HUES6 (cell line): ENCODE measurements around the gene LIX1.
A peak's percentile ranks its signal among the peaks of the same experiment; 100 is the strongest.
"Not testable (repeated sequence)": the region's sequence is repeated elsewhere in the genome, so short reads cannot be mapped to it uniquely, and the experiment has no call there.

Experiments used
- H3K27ac ChIP-seq: 2 replicates; pipeline ENCODE4 v1.7.0; 2013; ENCODE audit warnings: low read depth, mild to moderate bottlenecking, low read length, inconsistent platforms
- H3K27me3 ChIP-seq: 2 replicates; pipeline ENCODE4 v1.6.1; 2013; ENCODE audit warnings: low read length; ENCODE audit not compliant: control insufficient read depth, insufficient read depth
- H3K36me3 ChIP-seq: 2 replicates; pipeline ENCODE4 v1.6.1; 2013; ENCODE audit warnings: low read length; ENCODE audit not compliant: control insufficient read depth, insufficient read depth
- H3K4me1 ChIP-seq: 2 replicates; pipeline ENCODE4 v1.6.1; 2013; ENCODE audit warnings: low read length; ENCODE audit not compliant: control insufficient read depth, insufficient read depth
- H3K4me3 ChIP-seq: 2 replicates; pipeline ENCODE4 v1.5.1; 2013; ENCODE audit warnings: low read depth, low read length
- H3K9ac ChIP-seq: one replicate; pipeline ENCODE4 v1.6.1; 2013; ENCODE audit warnings: mild to moderate bottlenecking, low read length
- H3K9me3 ChIP-seq: 2 replicates; pipeline ENCODE4 v1.6.1; 2013; ENCODE audit warnings: low read depth, low read length; ENCODE audit not compliant: control insufficient read depth, insufficient read depth

LIX1 gene

GRCh38 chr5:97142521-97143254 is at the start of gene LIX1:
Gene LIX1, minus strand, starts transcription at chr5:97142611. Its CDS starts 35 bp downstream, at chr5:97142576.
- Histone ChIP-seq H3K27ac (no peak within 1 kb of the TSS), H3K36me3 (no peaks in the 10 kb centered on the region), H3K9me3 (no peaks in the 10 kb centered on the region), H3K9ac (peak within 1 kb of the TSS; percentile 15), H3K4me3 (peak within 1 kb of the TSS; percentile 29; the same call in 1 of the 2 replicates), H3K27me3 (no peaks in the 10 kb centered on the region), H3K4me1 (peaks cover 19% of the 10 kb centered on the region; the same call in 1 of the 2 replicates)

DNA sequence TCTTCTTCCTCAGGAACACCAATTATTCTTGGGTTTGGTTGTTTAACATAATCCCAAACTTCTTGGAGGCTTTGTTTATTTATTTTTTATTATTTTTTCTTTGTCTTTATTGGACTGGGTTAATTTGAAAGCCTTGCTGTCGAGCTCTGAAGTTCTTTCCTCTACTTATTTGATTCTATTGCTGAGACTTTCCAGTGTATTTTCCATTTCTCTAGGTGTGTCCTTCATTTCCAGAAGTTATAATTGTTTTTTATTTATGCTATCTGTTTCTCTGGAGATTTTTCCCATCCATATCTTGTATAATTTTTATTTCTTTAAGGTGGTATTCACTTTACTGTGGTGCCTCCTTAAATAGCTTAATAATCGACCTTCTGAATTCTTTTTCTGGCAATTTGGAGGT is 49.5 kb upstream of the LIX1 start:
- Histone ChIP-seq H3K4me1 (peaks cover 13% of the 10 kb centered on the region; the same call in 1 of the 2 replicates), H3K27me3 (no peaks in the 10 kb centered on the region), H3K9me3 (no peaks in the 10 kb centered on the region), H3K36me3 (no peaks in the 10 kb centered on the region), H3K9ac (no peak overlapping the region), H3K4me3 (no peak overlapping the region), H3K27ac (no peak overlapping the region)

DNA sequence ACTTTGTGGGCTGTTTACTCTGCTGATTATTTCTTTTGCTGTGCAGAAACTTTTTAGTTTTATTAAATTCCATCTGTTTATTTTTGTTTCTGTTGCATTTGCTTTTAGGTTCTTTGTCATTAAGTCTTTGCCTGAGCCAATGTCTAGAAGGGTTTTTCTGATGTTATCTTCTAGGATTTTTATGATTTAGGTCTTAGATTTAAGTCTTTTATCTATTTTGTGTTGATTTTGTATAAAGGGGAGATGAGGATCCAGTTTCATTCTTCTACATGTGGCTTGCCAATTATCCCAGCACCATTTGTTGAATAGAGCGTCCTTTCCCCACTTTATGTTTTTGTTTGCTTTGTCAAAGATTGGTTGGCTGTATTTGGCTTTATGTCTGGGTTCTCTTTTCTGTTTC is 47.1 kb upstream of the LIX1 start:
- not testable (repeated sequence) for H3K4me3 ChIP-seq, H3K9ac ChIP-seq, H3K27ac ChIP-seq, H3K27me3 ChIP-seq, H3K9me3 ChIP-seq, H3K36me3 ChIP-seq
- peaks cover 13% of the 10 kb centered on the region; the same call in 1 of the 2 replicates for H3K4me1 ChIP-seq

GRCh38 chr5:97183930-97184213 is 41.5 kb upstream of the LIX1 start:
- Histone ChIP-seq H3K36me3 (peaks cover 5% of the 10 kb centered on the region), H3K4me3 (peak overlapping the region; percentile 97), H3K27me3 (peaks cover 8% of the 10 kb centered on the region; the same call in 1 of the 2 replicates), H3K4me1 (0 out of 2 replicates have a peak, but pooled peaks cover 8% of the 10 kb centered on the region), H3K27ac (no peak overlapping the region), H3K9me3 (no peaks in the 10 kb centered on the region), H3K9ac (no peak overlapping the region)

DNA sequence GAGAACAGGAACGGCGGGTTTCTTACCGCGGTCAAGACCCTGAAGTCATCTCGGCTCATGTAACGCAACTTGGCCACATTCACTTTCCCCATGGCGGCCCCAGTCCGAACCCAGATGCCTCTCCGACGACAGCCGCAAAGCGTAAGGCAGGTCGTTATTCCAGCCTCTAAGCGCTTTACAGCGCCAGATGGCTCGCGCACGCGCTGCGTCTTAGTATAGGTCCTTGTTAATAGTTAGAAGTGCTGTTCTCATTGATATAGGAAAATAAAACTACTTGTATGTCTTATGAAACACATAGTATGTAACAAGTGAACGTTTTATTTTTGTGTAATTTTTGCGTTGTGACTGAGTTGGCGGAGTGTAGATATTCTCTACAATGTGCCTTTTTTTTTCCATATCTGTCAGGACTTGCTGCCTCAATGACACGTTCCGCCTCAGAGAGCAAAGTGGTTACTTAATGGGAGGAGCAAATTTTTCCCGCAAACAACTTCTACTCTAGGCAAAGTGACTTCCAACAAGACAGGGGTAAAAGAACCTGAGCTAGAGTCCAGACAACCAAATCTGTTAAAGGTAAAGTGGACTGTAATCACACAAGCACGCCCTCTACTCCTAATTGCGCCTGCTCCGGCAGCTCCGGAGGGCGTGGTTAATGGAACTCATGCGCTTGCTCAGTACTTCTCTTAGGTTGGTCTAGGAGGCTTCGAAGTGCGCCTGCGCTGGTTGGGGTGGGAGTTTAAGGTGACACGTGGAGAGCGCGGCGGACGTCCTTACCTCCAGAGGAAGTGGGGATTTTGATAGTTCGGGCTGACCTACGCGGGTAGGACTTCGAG is 40.9 kb upstream of the LIX1 start, which contains the start of gene RIOK2:
RIOK2 (minus strand) TSS at position 148 of the 830 bp plus-strand sequence; CDS start at position 92, 56 bp downstream.
- 0 out of 2 replicates have a peak, but pooled peaks cover 8% of the 10 kb centered on the region for H3K4me1 ChIP-seq
- peaks cover 8% of the 10 kb centered on the region; the same call in 1 of the 2 replicates for H3K27me3 ChIP-seq
- H3K9me3 ChIP-seq: no peaks in the 10 kb centered on the region
- H3K9ac ChIP-seq: peak within 1 kb of the TSS; percentile 80
- peak within 1 kb of the TSS; percentile 97 for H3K4me3 ChIP-seq
- peaks cover 10% of the 10 kb centered on the region for H3K36me3 ChIP-seq
- peak within 1 kb of the TSS; percentile 92 for H3K27ac ChIP-seq

- 0 out of 2 replicates have a peak, but pooled peaks cover 8% of the 10 kb centered on the region for H3K4me1 ChIP-seq
- H3K27me3 ChIP-seq: peaks cover 8% of the 10 kb centered on the region; the same call in 1 of the 2 replicates
- peak overlapping the region; percentile 92 for H3K27ac ChIP-seq
- peak overlapping the region; percentile 80 for H3K9ac ChIP-seq
- H3K36me3 ChIP-seq: peaks cover 17% of the 10 kb centered on the region
- H3K4me3 ChIP-seq: peak overlapping the region; percentile 97
- H3K9me3 ChIP-seq: no peaks in the 10 kb centered on the region
Measured at GRCh38 chr5:97182571-97183099, 40.2 kb upstream of the LIX1 start.

GRCh38 chr5:97181856-97182545 is 39.6 kb upstream of the LIX1 start:
- no peak overlapping the region for H3K27ac ChIP-seq

GRCh38 chr5:97179457-97179856 is 37.0 kb upstream of the LIX1 start:
- H3K36me3 ChIP-seq: peaks cover 48% of the 10 kb centered on the region

More at GRCh38 chr5:97181856-97182545, 39.6 kb upstream of the LIX1 start:
- Histone ChIP-seq H3K4me3 (peak overlapping the region; percentile 97), H3K4me1 (0 out of 2 replicates have a peak, but pooled peaks cover 8% of the 10 kb centered on the region), H3K36me3 (peaks cover 24% of the 10 kb centered on the region), H3K27me3 (peaks cover 8% of the 10 kb centered on the region; the same call in 1 of the 2 replicates), H3K9ac (peak overlapping the region; percentile 80), H3K9me3 (no peaks in the 10 kb centered on the region)

GRCh38 chr5:97172227-97172626 is 29.8 kb upstream of the LIX1 start:
- Histone ChIP-seq H3K4me3 (no peak overlapping the region), H3K27me3 (no peaks in the 10 kb centered on the region), H3K36me3 (peaks cover 98% of the 10 kb centered on the region), H3K27ac (no peak overlapping the region), H3K9ac (no peak overlapping the region), H3K9me3 (no peaks in the 10 kb centered on the region), H3K4me1 (no peaks in the 10 kb centered on the region)

More at GRCh38 chr5:97179457-97179856, 37.0 kb upstream of the LIX1 start:
- H3K9ac ChIP-seq, H3K9me3 ChIP-seq, H3K27ac ChIP-seq, H3K4me3 ChIP-seq, H3K27me3 ChIP-seq, H3K4me1 ChIP-seq: not testable (repeated sequence)

GRCh38 chr5:97171703-97172102 is 29.3 kb upstream of the LIX1 start:
- Histone ChIP-seq H3K36me3 (peaks cover 98% of the 10 kb centered on the region), H3K9me3 (no peaks in the 10 kb centered on the region), H3K27me3 (no peaks in the 10 kb centered on the region), H3K4me3 (no peak overlapping the region), H3K9ac (no peak overlapping the region), H3K27ac (no peak overlapping the region), H3K4me1 (no peaks in the 10 kb centered on the region)
